HepG2 (cell line): ENCODE measurements around the gene MRPL58. TPM values are rescaled to one million over a fixed set of nuclear protein-coding genes. Genes with fewer than 3 reads are reported as not detected.

Experiments
- EHMT2 ChIP-seq: fragments of 200-600 bp; sonication (generic); IDR thresholded peaks from 2 replicates; pipeline ENCODE4 v1.7.0; 2017; ENCODE audit warnings: antibody characterized with exemption, low read depth, low read length, borderline replicate concordance
- FIP1L1 ChIP-seq: fragments of 200-400 bp; formaldehyde crosslinking; IDR thresholded peaks from 2 replicates; pipeline ENCODE4 v1.6.1; 2018; ENCODE audit warnings: low read depth, mild to moderate bottlenecking, low read length, moderate library complexity, borderline replicate concordance; ENCODE audit not compliant: insufficient read depth
- HDAC6 ChIP-seq: fragments of 200-600 bp; sonication (generic); IDR thresholded peaks from 2 replicates; pipeline ENCODE4 v1.7.0; 2017; ENCODE audit warnings: mild to moderate bottlenecking, antibody characterized with exemption, low read length, low read depth
- HHEX ChIP-seq: IDR thresholded peaks from 2 replicates; pipeline ENCODE4 v1.6.1; 2016; ENCODE audit warnings: control low read depth
- HIVEP1 ChIP-seq: sonication (generic); formaldehyde crosslinking; IDR thresholded peaks from 2 replicates; pipeline ENCODE4 v1.4.0; 2020; ENCODE audit warnings: mild to moderate bottlenecking, missing genetic modification reagents
- HMG20B ChIP-seq: conservative IDR thresholded peaks from 2 replicates; pipeline ENCODE4 v1.6.1; 2016; ENCODE audit warnings: missing genetic modification reagents, missing compliant biosample characterization
- JDP2 ChIP-seq: sonication (generic); formaldehyde crosslinking; IDR thresholded peaks from 2 replicates; pipeline ENCODE4 v1.8.1; 2022; ENCODE audit warnings: missing genetic modification reagents, borderline replicate concordance
- MED13 ChIP-seq: sonication (generic); formaldehyde crosslinking; IDR thresholded peaks from 2 replicates; pipeline ENCODE4 v1.5.0; 2020; ENCODE audit warnings: missing genetic modification reagents
- NPAS2 ChIP-seq: sonication (generic); formaldehyde crosslinking; IDR thresholded peaks from 2 replicates; pipeline ENCODE4 v1.8.0; 2022; ENCODE audit warnings: mild to moderate bottlenecking, missing genetic modification reagents, borderline replicate concordance
- PHF8 ChIP-seq: sonication (generic); formaldehyde crosslinking; IDR thresholded peaks from 2 replicates; pipeline ENCODE4 v1.5.0; 2020; ENCODE audit warnings: missing genetic modification reagents
- RFX3 ChIP-seq: IDR thresholded peaks from 2 replicates; pipeline ENCODE4 v1.6.1; 2016; ENCODE audit warnings: missing biosample characterization, missing genetic modification reagents
- RFXAP ChIP-seq: sonication (generic); formaldehyde crosslinking; IDR thresholded peaks from 2 replicates; pipeline ENCODE4 v1.4.0; 2020; ENCODE audit warnings: missing genetic modification reagents, borderline replicate concordance
- SMYD3 ChIP-seq: sonication (generic); formaldehyde crosslinking; IDR thresholded peaks from 2 replicates; pipeline ENCODE4 v1.8.1; 2023; ENCODE audit warnings: mild to moderate bottlenecking, missing genetic modification reagents
- TAF15 ChIP-seq: fragments of 200-400 bp; formaldehyde crosslinking; IDR thresholded peaks from one replicate; pipeline ENCODE4 v1.6.1; 2018; ENCODE audit warnings: mild to moderate bottlenecking, low read depth, low read length; ENCODE audit not compliant: poor library complexity, severe bottlenecking
- TMF1 ChIP-seq: sonication (generic); formaldehyde crosslinking; IDR thresholded peaks from 2 replicates; pipeline ENCODE4 v1.8.1; 2022; ENCODE audit warnings: low read depth, missing genetic modification reagents
- ZFP36 ChIP-seq: fragments of 150-350 bp; IDR thresholded peaks from 2 replicates; pipeline ENCODE4 v1.6.1; 2018; ENCODE audit warnings: borderline replicate concordance, low read length, low read depth; ENCODE audit not compliant: partially characterized antibody
- ZNF274 ChIP-seq: sonication (generic); formaldehyde crosslinking; IDR thresholded peaks from 2 replicates; pipeline ENCODE4 v1.5.1; 2020; ENCODE audit warnings: mild to moderate bottlenecking, missing genetic modification reagents
- ZNF484 ChIP-seq: sonication (generic); formaldehyde crosslinking; IDR thresholded peaks from 2 replicates; pipeline ENCODE4 v1.5.1; 2020; ENCODE audit warnings: mild to moderate bottlenecking, low read depth, missing genetic modification reagents, borderline replicate concordance
- polyA plus RNA-seq, 8 experiments: library from polyadenylated mRNA; depleted of rRNA in 3 of 8; stranded (reverse) in 7 of 8; unstranded in 1 of 8; fragments of >200 nt; fragmentation: Illumina TruSeq in 4 of 8; extraction: Trizol in 4 of 8; gene quantifications; 2 replicates each; pipeline versions ENCODE4 v1.2.1 to v1.2.3, GENCODE V29; 2011 to 2016; ENCODE audit warnings: low read depth in 4 of 8, missing spikeins in 1 of 8, mixed read lengths in 1 of 8; ENCODE audit not compliant: insufficient read depth in 1 of 8
- total RNA-seq, 5 experiments: library from RNA; depleted of rRNA; stranded (reverse); fragments of >200 nt; fragmentation: Illumina TruSeq; extraction: Trizol; gene quantifications; 2 replicates each; pipeline ENCODE4 v1.2.3, GENCODE V29; 2016; ENCODE audit warnings: low read depth in 1 of 5
- TF ChIP-seq, protein P1 (sequence below): sonication (generic); formaldehyde crosslinking; IDR thresholded peaks from 2 replicates; pipeline ENCODE4 v1.4.0; 2020; ENCODE audit warnings: mild to moderate bottlenecking, missing genetic modification reagents
- TF ChIP-seq, protein P2 (sequence below): sonication (generic); formaldehyde crosslinking; IDR thresholded peaks from 2 replicates; pipeline ENCODE4 v1.8.0; 2022; ENCODE audit warnings: low read depth, missing genetic modification reagents
- TF ChIP-seq, protein P3 (sequence below): sonication (generic); formaldehyde crosslinking; IDR thresholded peaks from 2 replicates; pipeline ENCODE4 v1.9.0; 2021; ENCODE audit warnings: missing genetic modification reagents, borderline replicate concordance
- TF ChIP-seq, protein P4 (sequence below): sonication (generic); formaldehyde crosslinking; IDR thresholded peaks from 2 replicates; pipeline ENCODE4 v1.4.0; 2020; ENCODE audit warnings: low read depth, mild to moderate bottlenecking, missing genetic modification reagents
- TF ChIP-seq, protein P5 (sequence below): sonication (generic); formaldehyde crosslinking; IDR thresholded peaks from 2 replicates; pipeline ENCODE4 v1.5.0; 2020; ENCODE audit warnings: missing genetic modification reagents, mild to moderate bottlenecking, borderline replicate concordance

The MRPL58 gene
- total and polyA plus RNA-seq, 2 of the 13 experiments (the other 11 are each of a cell fraction or from before 2014, with no cell fraction given): 44.9 to 68.9 TPM

DNA sequence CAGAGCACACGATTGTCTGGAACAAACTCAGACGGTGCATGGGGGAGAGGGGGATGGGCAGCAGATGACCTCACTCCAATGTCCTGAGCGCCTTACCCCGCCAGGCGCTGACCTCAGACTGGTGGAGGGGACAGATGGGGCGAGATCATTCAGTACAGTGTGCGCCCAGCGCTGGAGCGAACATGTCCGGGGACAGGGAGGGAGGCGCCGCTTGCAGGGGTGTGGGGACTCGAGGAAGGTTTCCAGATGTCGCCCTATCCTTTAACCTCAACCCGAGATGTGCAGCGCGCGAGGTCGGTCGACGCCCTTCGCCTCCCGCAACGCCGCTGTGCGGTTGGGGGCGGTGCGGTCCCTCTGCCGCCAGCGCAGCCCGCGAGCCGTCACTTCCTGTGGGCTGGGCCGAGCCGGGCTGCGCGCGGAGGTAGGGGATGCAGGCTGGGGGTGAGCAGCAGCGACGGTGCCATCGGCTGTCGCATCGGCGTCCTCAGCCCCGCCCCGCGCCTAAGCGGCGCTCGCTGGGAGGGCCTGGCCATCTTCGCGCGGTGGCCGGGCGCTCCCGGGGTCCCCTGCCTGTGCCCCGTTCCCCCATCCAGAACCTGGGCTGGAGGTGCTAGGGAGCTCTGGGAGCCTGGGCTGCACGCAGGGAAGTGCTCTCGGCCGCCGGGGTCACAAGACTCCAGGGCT lies 30.3 kb upstream of the MRPL58 start (continued):
- no peak; the same call in 1 of the 2 replicates for TF ChIP-seq SMYD3 (CRISPR knock-in tag)
- no peak for TF ChIP-seq HMG20B
- TF ChIP-seq, protein P1, sequence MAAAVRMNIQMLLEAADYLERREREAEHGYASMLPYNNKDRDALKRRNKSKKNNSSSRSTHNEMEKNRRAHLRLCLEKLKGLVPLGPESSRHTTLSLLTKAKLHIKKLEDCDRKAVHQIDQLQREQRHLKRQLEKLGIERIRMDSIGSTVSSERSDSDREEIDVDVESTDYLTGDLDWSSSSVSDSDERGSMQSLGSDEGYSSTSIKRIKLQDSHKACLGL: peak; percentile 89
- no peak; the same call in 1 of the 2 replicates for TF ChIP-seq JDP2 (CRISPR knock-in tag)
- TF ChIP-seq HHEX (CRISPR knock-in tag): no peak
- TF ChIP-seq, protein P2, sequence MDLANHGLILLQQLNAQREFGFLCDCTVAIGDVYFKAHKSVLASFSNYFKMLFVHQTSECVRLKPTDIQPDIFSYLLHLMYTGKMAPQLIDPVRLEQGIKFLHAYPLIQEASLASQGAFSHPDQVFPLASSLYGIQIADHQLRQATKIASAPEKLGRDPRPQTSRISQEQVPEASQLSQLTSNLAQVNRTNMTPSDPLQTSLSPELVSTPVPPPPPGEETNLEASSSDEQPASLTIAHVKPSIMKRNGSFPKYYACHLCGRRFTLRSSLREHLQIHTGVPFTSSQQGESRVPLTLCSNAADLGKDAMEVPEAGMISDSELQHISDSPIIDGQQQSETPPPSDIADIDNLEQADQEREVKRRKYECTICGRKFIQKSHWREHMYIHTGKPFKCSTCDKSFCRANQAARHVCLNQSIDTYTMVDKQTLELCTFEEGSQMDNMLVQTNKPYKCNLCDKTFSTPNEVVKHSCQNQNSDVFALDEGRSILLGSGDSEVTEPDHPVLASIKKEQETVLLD (CRISPR knock-in tag): 0 out of 2 replicates have a peak, but pooled peaks have one; percentile 35
- TF ChIP-seq NPAS2 (CRISPR knock-in tag): no peak
- TF ChIP-seq, protein P3, sequence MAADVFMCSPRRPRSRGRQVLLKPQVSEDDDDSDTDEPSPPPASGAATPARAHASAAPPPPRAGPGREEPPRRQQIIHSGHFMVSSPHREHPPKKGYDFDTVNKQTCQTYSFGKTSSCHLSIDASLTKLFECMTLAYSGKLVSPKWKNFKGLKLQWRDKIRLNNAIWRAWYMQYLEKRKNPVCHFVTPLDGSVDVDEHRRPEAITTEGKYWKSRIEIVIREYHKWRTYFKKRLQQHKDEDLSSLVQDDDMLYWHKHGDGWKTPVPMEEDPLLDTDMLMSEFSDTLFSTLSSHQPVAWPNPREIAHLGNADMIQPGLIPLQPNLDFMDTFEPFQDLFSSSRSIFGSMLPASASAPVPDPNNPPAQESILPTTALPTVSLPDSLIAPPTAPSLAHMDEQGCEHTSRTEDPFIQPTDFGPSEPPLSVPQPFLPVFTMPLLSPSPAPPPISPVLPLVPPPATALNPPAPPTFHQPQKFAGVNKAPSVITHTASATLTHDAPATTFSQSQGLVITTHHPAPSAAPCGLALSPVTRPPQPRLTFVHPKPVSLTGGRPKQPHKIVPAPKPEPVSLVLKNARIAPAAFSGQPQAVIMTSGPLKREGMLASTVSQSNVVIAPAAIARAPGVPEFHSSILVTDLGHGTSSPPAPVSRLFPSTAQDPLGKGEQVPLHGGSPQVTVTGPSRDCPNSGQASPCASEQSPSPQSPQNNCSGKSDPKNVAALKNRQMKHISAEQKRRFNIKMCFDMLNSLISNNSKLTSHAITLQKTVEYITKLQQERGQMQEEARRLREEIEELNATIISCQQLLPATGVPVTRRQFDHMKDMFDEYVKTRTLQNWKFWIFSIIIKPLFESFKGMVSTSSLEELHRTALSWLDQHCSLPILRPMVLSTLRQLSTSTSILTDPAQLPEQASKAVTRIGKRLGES (CRISPR knock-in tag): 0 out of 2 replicates have a peak, but pooled peaks have one; percentile 15
- TF ChIP-seq RFX3: no peak
- peak; percentile 94; the same call in 1 of the 2 replicates for TF ChIP-seq ZNF484 (CRISPR knock-in tag)
- TF ChIP-seq HDAC6: no peak
- TF ChIP-seq FIP1L1: no peak
- TF ChIP-seq TMF1 (CRISPR knock-in tag): peak; percentile 91
- TF ChIP-seq, protein P4, sequence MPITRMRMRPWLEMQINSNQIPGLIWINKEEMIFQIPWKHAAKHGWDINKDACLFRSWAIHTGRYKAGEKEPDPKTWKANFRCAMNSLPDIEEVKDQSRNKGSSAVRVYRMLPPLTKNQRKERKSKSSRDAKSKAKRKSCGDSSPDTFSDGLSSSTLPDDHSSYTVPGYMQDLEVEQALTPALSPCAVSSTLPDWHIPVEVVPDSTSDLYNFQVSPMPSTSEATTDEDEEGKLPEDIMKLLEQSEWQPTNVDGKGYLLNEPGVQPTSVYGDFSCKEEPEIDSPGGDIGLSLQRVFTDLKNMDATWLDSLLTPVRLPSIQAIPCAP: 0 out of 2 replicates have a peak, but pooled peaks have one; percentile 71
- TF ChIP-seq EHMT2: no peak
- TF ChIP-seq MED13 (CRISPR knock-in tag): peak; percentile 87
- peak; percentile 79; the same call in 1 of the 2 replicates for TF ChIP-seq PHF8
- no peak for TF ChIP-seq HIVEP1 (CRISPR knock-in tag)
- TF ChIP-seq, protein P5, sequence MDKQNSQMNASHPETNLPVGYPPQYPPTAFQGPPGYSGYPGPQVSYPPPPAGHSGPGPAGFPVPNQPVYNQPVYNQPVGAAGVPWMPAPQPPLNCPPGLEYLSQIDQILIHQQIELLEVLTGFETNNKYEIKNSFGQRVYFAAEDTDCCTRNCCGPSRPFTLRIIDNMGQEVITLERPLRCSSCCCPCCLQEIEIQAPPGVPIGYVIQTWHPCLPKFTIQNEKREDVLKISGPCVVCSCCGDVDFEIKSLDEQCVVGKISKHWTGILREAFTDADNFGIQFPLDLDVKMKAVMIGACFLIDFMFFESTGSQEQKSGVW (CRISPR knock-in tag): no peak
- peak; percentile 96 for TF ChIP-seq ZNF274 (CRISPR knock-in tag)
- no peak for TF ChIP-seq ZFP36
- peak; percentile 77 for TF ChIP-seq TAF15
- peak; percentile 80; the same call in 1 of the 2 replicates for TF ChIP-seq RFXAP (CRISPR knock-in tag)
